Small intestine (tissue), 7 donors: ENCODE data around the gene METTL9. TPM values are rescaled to one million over a fixed set of nuclear protein-coding genes. Genes with fewer than 3 reads are reported as not detected.
"Not testable (repeated sequence)": the region's sequence is repeated elsewhere in the genome, so short reads cannot be mapped to it uniquely, and the experiment has no call there.

Source experiments
- DNase-seq, 2 donors: peaks; one replicate each; pipeline versions ENCODE4 v3.0.0 to v3.0.0-alpha.2; 2013
- FAIRE-seq: peaks from 2 replicates; lab custom pipeline; 2012; peaks lifted over from hg19 to GRCh38; lab: Jason Lieb, UNC
- H3K27ac ChIP-seq, 3 donors: one replicate each; pipeline ENCODE4 v1.5.1; 2013; ENCODE audit warnings: low read length in 2 of 3, mild to moderate bottlenecking in 2 of 3, control low read depth in 1 of 3, inconsistent platforms in 1 of 3, low read depth in 1 of 3, moderate library complexity in 1 of 3
- H3K27me3 ChIP-seq, 3 donors: one replicate each; pipeline ENCODE4 v1.6.1; 2013; ENCODE audit warnings: low read length in 3 of 3, inconsistent platforms in 1 of 3; ENCODE audit not compliant: control insufficient read depth in 3 of 3, insufficient read depth in 3 of 3
- H3K36me3 ChIP-seq, 3 donors: one replicate each; pipeline ENCODE4 v1.6.1; 2013; ENCODE audit warnings: low read length in 3 of 3, inconsistent platforms in 1 of 3, low read depth in 1 of 3, mild to moderate bottlenecking in 1 of 3, moderate library complexity in 1 of 3; ENCODE audit not compliant: control insufficient read depth in 3 of 3, insufficient read depth in 2 of 3
- H3K4me1 ChIP-seq, 3 donors: one replicate each; pipeline ENCODE4 v1.6.1; 2013; ENCODE audit warnings: low read length in 2 of 3, inconsistent platforms in 1 of 3, low read depth in 1 of 3, mild to moderate bottlenecking in 1 of 3, moderate library complexity in 1 of 3; ENCODE audit not compliant: control insufficient read depth in 3 of 3, insufficient read depth in 2 of 3
- H3K4me3 ChIP-seq, 3 donors: one replicate each; pipeline ENCODE4 v1.5.1; 2013; ENCODE audit warnings: low read length in 3 of 3, control low read depth in 1 of 3, inconsistent platforms in 1 of 3, low read depth in 1 of 3, mild to moderate bottlenecking in 1 of 3, moderate library complexity in 1 of 3
- H3K9me3 ChIP-seq, 2 donors: one replicate each; pipeline ENCODE4 v1.6.1; 2013; ENCODE audit warnings: low read depth in 1 of 2, low read length in 1 of 2; ENCODE audit not compliant: control insufficient read depth in 2 of 2, insufficient read depth in 1 of 2
- WGBS, 3 donors: extraction: QIAGEN DNeasy Blood & Tissue Kit; methylation state at CpG; one replicate each; pipeline ENCODE4 v1.1.7; 2013; 5-methylcytosine and 5-hydroxymethylcytosine counted together
- polyA plus RNA-seq, 4 donors: library from polyadenylated mRNA; stranded (reverse) in 3 of 4; unstranded in 1 of 4; fragments of 200-250 nt in 3 of 4; fragments of 120-200 nt in 1 of 4; gene quantifications; one replicate each; pipeline versions ENCODE4 v1.2.1 to v1.2.3, GENCODE V29; 2013
- donor health status: healthy with polysubstance abuse.
- donor health status: control.
- donor health status: control.
- donor health status: Bipolar disorder and iron deficiency.
- donor health status: healthy.

The METTL9 gene
- polyA plus RNA-seq, 4 donors, result 38.7 to 171 (median 61.0) TPM

DNA sequence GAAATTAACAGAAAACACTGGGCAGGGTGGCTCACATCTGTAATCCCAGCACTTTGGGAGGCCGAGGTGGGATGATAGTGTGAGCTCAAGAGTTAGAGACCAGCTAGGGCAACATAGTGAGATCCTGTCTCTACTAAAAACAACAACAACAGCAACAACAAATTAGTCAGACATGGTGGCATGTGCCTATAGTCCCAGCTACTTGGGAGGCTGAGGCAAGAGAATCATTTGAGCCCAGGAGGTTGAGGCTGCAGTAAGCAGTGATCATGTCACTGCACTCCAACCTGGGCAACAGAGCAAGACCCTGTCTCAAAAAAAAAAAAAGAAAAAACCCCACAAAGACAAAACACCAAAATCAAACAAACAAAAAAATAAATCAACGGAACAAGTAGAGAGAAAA, 21.9 kb upstream of the METTL9 start:
- H3K36me3 ChIP-seq, H3K4me3 ChIP-seq, H3K9me3 ChIP-seq, H3K27ac ChIP-seq, FAIRE-seq, H3K4me1 ChIP-seq, DNase-seq, H3K27me3 ChIP-seq: not testable (repeated sequence)
- WGBS, 3 donors, result 82 to 92% (median 88%) methylated on average over 2 of the region's 2 CpGs

DNA sequence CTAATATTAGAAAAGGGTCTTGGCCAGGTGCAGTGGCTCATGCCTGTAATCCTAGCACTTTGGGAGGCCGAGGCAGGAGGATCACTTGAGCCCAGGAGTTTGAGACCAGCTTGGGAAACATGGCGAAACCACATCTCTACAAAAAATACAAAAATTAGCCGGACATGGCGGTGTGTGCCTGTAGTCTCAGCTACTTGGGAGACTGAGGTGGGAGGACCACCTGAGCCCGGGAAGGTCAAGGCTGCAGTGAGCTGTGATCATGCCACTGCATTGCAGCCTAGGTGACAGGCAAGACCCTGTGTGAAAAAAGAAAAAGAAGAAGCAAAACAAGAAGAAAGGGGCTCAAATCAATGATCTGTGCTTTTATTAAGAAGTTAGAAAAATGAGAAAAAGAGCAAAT, 21.1 kb upstream of the METTL9 start:
- not testable (repeated sequence) for H3K4me1 ChIP-seq, H3K27me3 ChIP-seq, H3K36me3 ChIP-seq, DNase-seq, FAIRE-seq, H3K9me3 ChIP-seq, H3K27ac ChIP-seq, H3K4me3 ChIP-seq
- 92 to 97% (median 93%) methylated on average over 5 of the region's 5 CpGs for WGBS, 3 donors

DNA sequence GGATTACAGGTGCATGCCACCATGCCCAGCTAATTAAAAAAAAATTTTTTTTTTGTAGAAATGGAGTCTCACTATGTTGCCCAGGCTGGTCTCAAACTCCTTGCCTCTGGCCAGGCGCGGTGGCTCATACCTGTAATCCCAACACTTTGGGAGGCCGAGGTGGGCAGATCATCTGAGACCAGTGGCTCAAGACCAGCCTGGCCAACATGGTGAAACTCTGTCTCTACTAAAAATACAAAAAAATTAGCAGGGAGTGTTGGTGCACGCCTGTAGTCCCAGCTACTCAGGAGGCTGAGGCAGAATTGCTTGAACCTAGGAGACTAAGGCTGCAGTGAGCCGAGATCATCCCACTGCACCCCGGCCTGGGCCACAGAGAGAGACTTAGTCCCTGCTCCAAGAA, 19.2 kb upstream of the METTL9 start:
- 92 to 95% (median 93%) methylated on average over 6 of the region's 6 CpGs for WGBS, 3 donors
- not testable (repeated sequence) for FAIRE-seq, H3K36me3 ChIP-seq, H3K27me3 ChIP-seq, H3K4me1 ChIP-seq, H3K4me3 ChIP-seq, DNase-seq, H3K27ac ChIP-seq, H3K9me3 ChIP-seq

DNA sequence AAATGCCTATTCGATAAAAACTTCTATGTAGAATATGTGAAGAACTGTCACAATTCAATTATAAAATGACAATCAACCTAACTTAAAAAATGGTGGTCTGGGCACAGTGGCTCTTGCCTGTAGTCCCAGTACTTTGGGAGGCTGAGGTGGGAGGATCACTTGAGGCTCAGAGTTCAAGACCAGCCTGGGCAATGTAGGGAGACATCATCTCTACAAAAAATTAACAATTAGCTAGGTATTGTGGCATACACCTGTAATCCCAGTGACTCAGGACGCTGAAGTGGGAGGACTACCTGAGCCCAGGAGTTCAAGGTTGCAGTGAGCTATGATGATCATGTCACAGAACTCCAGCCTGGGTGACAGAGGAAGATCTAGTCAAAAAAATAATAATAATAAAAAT, 18.6 kb upstream of the METTL9 start:
- FAIRE-seq (no peak), DNase-seq (no peak)
- 68 to 86% (median 78%) methylated on average over 2 of the region's 2 CpGs for WGBS, 3 donors
- Histone ChIP-seq H3K36me3 (no peaks in the 10 kb centered on the region), H3K4me3 (no peak overlapping the region), H3K27me3 (no peaks in the 10 kb centered on the region), H3K9me3 (no peaks in the 10 kb centered on the region), H3K4me1 (no peaks in the 10 kb centered on the region), H3K27ac (no peak overlapping the region)

DNA sequence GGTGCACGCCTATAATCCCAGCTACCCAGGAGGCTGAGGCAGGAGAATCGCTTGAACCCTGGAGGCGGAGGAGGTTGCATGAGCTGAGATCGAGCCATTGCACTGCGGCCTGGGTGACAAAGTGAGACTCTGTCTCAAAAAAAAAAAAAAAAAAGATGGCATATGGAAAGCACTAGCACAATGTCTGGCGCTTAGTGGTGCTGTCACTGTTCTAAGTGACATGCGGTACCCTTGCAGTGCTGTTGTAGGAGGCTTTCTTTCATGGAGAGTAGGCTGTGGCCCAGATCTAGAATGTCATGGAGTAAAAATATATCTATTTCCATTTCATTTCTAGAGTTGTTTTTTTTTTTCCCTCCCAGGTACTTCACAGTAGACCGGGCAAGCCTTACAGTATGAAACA, 14.6 kb upstream of the METTL9 start:
- Histone ChIP-seq H3K27me3 (no peaks in the 10 kb centered on the region), H3K4me3 (no peak overlapping the region)
- WGBS, 3 donors, result 89 to 94% (median 92%) methylated on average over 8 of the region's 8 CpGs

DNA sequence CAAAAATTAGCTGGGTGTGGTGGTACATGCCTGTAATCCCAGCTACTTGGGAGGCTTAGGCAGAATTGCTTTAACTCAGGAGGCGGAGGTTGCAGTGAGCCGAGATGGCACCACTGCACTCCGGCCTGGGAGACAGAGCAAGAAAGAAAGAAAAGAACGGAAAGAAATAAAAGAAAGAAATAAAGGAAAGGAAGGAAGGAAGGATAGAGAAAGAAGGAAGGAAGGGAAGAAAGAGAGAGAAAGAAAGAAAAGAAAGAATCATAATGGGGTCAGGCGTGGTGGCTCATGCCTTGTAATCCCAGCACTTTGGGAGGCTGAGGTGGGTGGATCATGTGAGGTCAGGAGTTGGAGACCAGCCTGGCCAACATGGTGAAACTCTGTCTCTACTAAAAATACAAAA, 10.8 kb upstream of the METTL9 start:
- DNase-seq, H3K27me3 ChIP-seq, H3K4me3 ChIP-seq, H3K4me1 ChIP-seq, H3K36me3 ChIP-seq, H3K9me3 ChIP-seq, FAIRE-seq, H3K27ac ChIP-seq: not testable (repeated sequence)
- 91 to 98% (median 97%) methylated on average over 5 of the region's 5 CpGs for WGBS, 3 donors

More for the DNA sequence above, 14.6 kb upstream of the METTL9 start:
- H3K27ac ChIP-seq, result no peak overlapping the region
- FAIRE-seq, result no peak
- no peaks in the 10 kb centered on the region for H3K9me3 ChIP-seq
- H3K4me1 ChIP-seq, result no peaks in the 10 kb centered on the region
- no peak for DNase-seq
- H3K36me3 ChIP-seq, result no peaks in the 10 kb centered on the region

DNA sequence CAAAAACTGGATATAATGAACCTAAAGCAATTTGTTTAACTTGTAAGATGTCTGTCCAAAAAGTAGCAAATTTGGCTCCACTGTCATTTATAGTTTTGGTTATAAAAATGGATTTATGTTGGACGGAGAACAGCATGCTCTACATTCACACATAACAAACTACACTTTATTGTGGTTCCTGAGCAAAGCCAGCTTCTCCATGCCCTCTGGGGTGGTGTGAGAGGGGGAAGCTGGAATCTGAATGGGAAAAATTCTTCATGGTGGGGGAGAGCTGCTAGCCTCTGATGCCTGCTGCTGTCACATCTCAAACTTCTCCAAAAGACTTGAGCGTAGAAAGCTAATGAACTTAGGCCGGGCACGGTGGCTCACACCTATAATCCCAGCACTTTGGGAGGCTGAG, 9.8 kb upstream of the METTL9 start:
- no peaks in the 10 kb centered on the region for H3K4me1 ChIP-seq
- 86 to 93% (median 90%) methylated on average over 4 of the region's 4 CpGs for WGBS, 3 donors
- FAIRE-seq (no peak), DNase-seq (no peak)
- H3K27ac ChIP-seq, result no peak overlapping the region
- H3K36me3 ChIP-seq, result no peaks in the 10 kb centered on the region
- no peak overlapping the region for H3K4me3 ChIP-seq
- no peaks in the 10 kb centered on the region for H3K27me3 ChIP-seq
- H3K9me3 ChIP-seq, result no peaks in the 10 kb centered on the region

DNA sequence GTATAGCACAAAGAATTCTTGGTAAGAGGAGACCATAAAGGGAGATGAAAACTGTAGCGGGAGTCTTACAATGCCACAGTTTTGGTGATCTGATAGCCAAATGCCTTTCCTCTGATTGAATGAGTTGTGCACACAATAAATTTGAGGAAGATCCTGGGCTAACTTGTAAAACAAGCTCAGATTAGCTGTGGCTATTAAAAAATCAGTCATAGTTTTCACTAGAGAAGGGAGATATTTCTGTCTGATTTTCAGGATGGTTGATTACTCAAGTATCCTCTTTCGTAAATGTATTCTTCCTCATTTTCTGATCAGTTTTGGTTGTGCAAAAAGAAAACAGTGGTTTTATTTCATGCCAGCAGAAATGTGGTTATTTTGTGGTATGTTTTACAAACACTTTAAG, 9.1 kb upstream of the METTL9 start:
- no peak for FAIRE-seq
- no peak overlapping the region for H3K27ac ChIP-seq
- 79 to 90% (median 81%) methylated on average over 2 of the region's 2 CpGs for WGBS, 3 donors

DNA sequence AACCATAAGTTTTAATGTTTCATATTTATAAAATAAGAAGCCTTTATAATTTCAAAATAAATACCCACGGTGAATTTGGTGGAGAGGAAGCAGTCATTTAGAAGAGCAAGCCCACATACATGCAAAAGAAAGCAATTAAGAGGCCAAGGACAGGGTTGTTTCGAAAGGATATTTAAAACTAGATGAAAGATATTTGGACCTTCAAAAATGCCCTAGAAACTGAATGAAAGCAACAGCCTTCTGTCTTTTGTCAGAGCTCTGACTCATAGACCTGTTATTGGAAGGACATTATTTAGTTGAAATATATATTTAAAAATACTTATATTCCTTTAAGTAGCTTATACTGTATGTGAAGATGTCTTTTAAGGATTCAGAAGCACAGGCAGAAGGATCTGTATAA, 8.6 kb upstream of the METTL9 start:
- Histone ChIP-seq H3K9me3 (no peaks in the 10 kb centered on the region), H3K36me3 (no peaks in the 10 kb centered on the region), H3K27me3 (no peaks in the 10 kb centered on the region), H3K4me1 (no peaks in the 10 kb centered on the region), H3K4me3 (no peak overlapping the region), H3K27ac (no peak overlapping the region)
- DNase-seq (no peak), FAIRE-seq (no peak)
- WGBS, 3 donors, result 59 to 76% (median 67%) methylated on average over 2 of the region's 2 CpGs

More for the DNA sequence above, 9.1 kb upstream of the METTL9 start:
- no peaks in the 10 kb centered on the region for H3K27me3 ChIP-seq
- H3K36me3 ChIP-seq, result no peaks in the 10 kb centered on the region
- no peak for DNase-seq
- no peaks in the 10 kb centered on the region for H3K4me1 ChIP-seq
- no peaks in the 10 kb centered on the region for H3K9me3 ChIP-seq
- H3K4me3 ChIP-seq, result no peak overlapping the region
